Transverse colon (tissue), 4 donors: ENCODE measurements around the gene IL1B. TPM values are rescaled to one million over a fixed set of nuclear protein-coding genes. Genes with fewer than 3 reads are reported as not detected.

Experiments used
- DNase-seq: peaks from one replicate; pipeline ENCODE4 v3.0.0-alpha.2; 2019
- H3K27ac ChIP-seq, 4 donors: fragments of 200-600 bp; sonication (generic); 2 replicates each; pipeline ENCODE4 v1.5.1; 2016 to 2018; ENCODE audit warnings: inconsistent platforms in 4 of 4
- H3K27me3 ChIP-seq: fragments of 200-600 bp; sonication (generic); 2 replicates; pipeline ENCODE4 v1.5.1; 2017; ENCODE audit warnings: inconsistent platforms
- H3K36me3 ChIP-seq, 4 donors: fragments of 200-600 bp; sonication (generic); 2 replicates each; pipeline ENCODE4 v1.5.1; 2017 to 2019; ENCODE audit warnings: inconsistent platforms in 4 of 4
- H3K4me1 ChIP-seq, 4 donors: fragments of 200-600 bp; sonication (generic); 2 replicates each; pipeline ENCODE4 v1.5.1; 2017 to 2020; ENCODE audit warnings: inconsistent platforms in 4 of 4
- H3K4me3 ChIP-seq, 4 donors: fragments of 200-600 bp; sonication (generic); 1 replicate in 1 of 4; 2 replicates in 3 of 4; pipeline versions ENCODE4 v1.5.1 to v1.6.1; 2017 to 2019; ENCODE audit warnings: inconsistent platforms in 4 of 4
- H3K9me3 ChIP-seq, 2 donors: fragments of 200-600 bp; sonication (generic); 2 replicates each; pipeline ENCODE4 v1.5.1; 2017 to 2019; ENCODE audit warnings: inconsistent platforms in 2 of 2
- CTCF ChIP-seq, 5 experiments: fragments of 200-600 bp in 3 of 5; fragments of 450-650 bp in 2 of 5; sonication (generic) in 3 of 5; IDR thresholded peaks; 1 replicate in 2 of 5; 2 replicates in 3 of 5; pipeline ENCODE4 v1.5.1; 2016 to 2017; ENCODE audit warnings: antibody characterized with exemption in 5 of 5, inconsistent platforms in 3 of 5, mild to moderate bottlenecking in 2 of 5, moderate library complexity in 1 of 5
- EP300 ChIP-seq: sonication (generic); formaldehyde crosslinking; IDR thresholded peaks from one replicate; pipeline ENCODE4 v1.6.1; 2017; ENCODE audit warnings: antibody characterized with exemption, low read depth
- POLR2A ChIP-seq: fragments of 450-650 bp; IDR thresholded peaks from one replicate; pipeline ENCODE4 v1.6.1; 2016; ENCODE audit warnings: antibody characterized with exemption, mild to moderate bottlenecking, moderate library complexity
- POLR2AphosphoS5 ChIP-seq, 3 donors: sonication (generic); formaldehyde crosslinking; IDR thresholded peaks; one replicate each; pipeline ENCODE4 v1.6.1; 2016; ENCODE audit warnings: antibody characterized with exemption in 3 of 3
- WGBS, 2 donors: methylation state at CpG; one replicate each; pipeline ENCODE4 v1.1.5; 2018; ENCODE audit warnings: low coverage in 1 of 2; 5-methylcytosine and 5-hydroxymethylcytosine counted together
- in situ Hi-C, 4 donors: fragments of 200-750 bp; cut with MboI; loops; one replicate each; pipeline versions ENCODE4 v1.15.0 to v1.15.1; 2017; ENCODE audit warnings: low sequenced_read_pairs in 3 of 4, low pct_ligation_motif_present in 1 of 4, low pct_unique_long_range_greater_than_20kb in 1 of 4
- intact Hi-C: fragments of 100-400 bp; cut with DNase I; formaldehyde crosslinking; loops from one replicate; pipeline ENCODE4 v1.15.1; 2023; ENCODE audit warnings: low total_unique reads
- total RNA-seq, 4 donors: library from RNA; depleted of rRNA; stranded (reverse); fragments of >200 nt; gene quantifications; one replicate each; pipeline ENCODE4 v1.1.0, GENCODE V29; 2016

The IL1B gene
- total RNA-seq, 4 donors from 2014 or later = 1.9 to 7.1 (median 4.6) TPM; not detected in 1

GRCh38 chr2:112817082-112817689 is 19.4 kb downstream of the IL1B start:
- DNase-seq = no peak
- Histone ChIP-seq H3K36me3 (no peaks in the 10 kb centered on the region), H3K27ac (no peak overlapping the region), H3K4me1 (peaks cover 0 to 7% (median 0%) of the 10 kb centered on the region in 4 donors), H3K4me3 (no peak overlapping the region), H3K9me3 (no peaks in the 10 kb centered on the region), H3K27me3 (no peaks in the 10 kb centered on the region)
- 82 to 85% methylated on average over 3 to 4 of the region's 4 CpGs for WGBS, 2 donors
- in situ Hi-C loops (no loop called here), intact Hi-C loops (no loop called here)
- TF ChIP-seq EP300 (no peak), POLR2A (no peak), POLR2AphosphoS5 (IDR thresholded peaks at IDR 0.05) (no peak), CTCF (IDR thresholded peaks at IDR 0.05) (no peak)

- no peak overlapping the region for H3K27ac ChIP-seq
- intact Hi-C loops (no loop called here), in situ Hi-C loops (no loop called here)
- TF ChIP-seq POLR2A = no peak
- no peak for TF ChIP-seq CTCF (IDR thresholded peaks at IDR 0.05)
- TF ChIP-seq POLR2AphosphoS5 (IDR thresholded peaks at IDR 0.05) = no peak
- TF ChIP-seq EP300 = no peak
- H3K27me3 ChIP-seq = no peaks in the 10 kb centered on the region
- no peaks in the 10 kb centered on the region for H3K36me3 ChIP-seq
- H3K4me1 ChIP-seq = peaks cover 0 to 16% (median 3%) of the 10 kb centered on the region in 4 donors
- 84% methylated on average over 2 of the region's 2 CpGs; no CpG with 5 or more reads in 1 of the 2 donors for WGBS, 2 donors
- H3K4me3 ChIP-seq = no peak overlapping the region
- no peaks in the 10 kb centered on the region for H3K9me3 ChIP-seq
- DNase-seq = no peak
Observed at GRCh38 chr2:112814278-112814677, 22.3 kb downstream of the IL1B start.

GRCh38 chr2:112813280-112813966 is 23.2 kb downstream of the IL1B start:
- in situ Hi-C loops = no loop called here
- Histone ChIP-seq H3K27me3 (no peaks in the 10 kb centered on the region), H3K4me3 (no peak overlapping the region), H3K27ac (no peak overlapping the region), H3K4me1 (peaks cover 0 to 16% (median 3%) of the 10 kb centered on the region in 4 donors), H3K9me3 (no peaks in the 10 kb centered on the region), H3K36me3 (no peaks in the 10 kb centered on the region)
- no peak for TF ChIP-seq POLR2AphosphoS5 (IDR thresholded peaks at IDR 0.05)
- TF ChIP-seq POLR2A = no peak
- TF ChIP-seq EP300 = no peak
- no peak for TF ChIP-seq CTCF (IDR thresholded peaks at IDR 0.05)
- 85 to 92% methylated on average over 10 of the region's 10 CpGs for WGBS, 2 donors
- intact Hi-C loops = no loop called here
- DNase-seq = no peak

- TF ChIP-seq EP300 (no peak), POLR2A (no peak), POLR2AphosphoS5 (IDR thresholded peaks at IDR 0.05) (no peak), CTCF (IDR thresholded peaks at IDR 0.05) (no peak)
- WGBS, 2 donors = 52 to 67% methylated on average over 4 to 14 of the region's 14 CpGs
- Histone ChIP-seq H3K4me1 (peaks cover 0 to 16% (median 3%) of the 10 kb centered on the region in 4 donors), H3K4me3 (no peak overlapping the region), H3K27me3 (no peaks in the 10 kb centered on the region), H3K27ac (no peak overlapping the region), H3K9me3 (no peaks in the 10 kb centered on the region), H3K36me3 (no peaks in the 10 kb centered on the region)
- in situ Hi-C loops (no loop called here), intact Hi-C loops (no loop called here)
- no peak for DNase-seq
Observed at GRCh38 chr2:112812318-112813267, 24.0 kb downstream of the IL1B start.
